NCI-H146 treated with DMSO at 0.1 percent for 48 hours (cell line): Measurements from ENCODE around the gene UVRAG.
"Not testable (repeated sequence)": the region's sequence is repeated elsewhere in the genome, so short reads cannot be mapped to it uniquely, and the experiment has no call there.

ENCODE experiments used
- DNase-seq: peaks from one replicate; lab custom pipeline; 2025; ENCODE audit not compliant: unreplicated experiment; lab: John Stamatoyannopoulos, UW

The UVRAG gene

DNA sequence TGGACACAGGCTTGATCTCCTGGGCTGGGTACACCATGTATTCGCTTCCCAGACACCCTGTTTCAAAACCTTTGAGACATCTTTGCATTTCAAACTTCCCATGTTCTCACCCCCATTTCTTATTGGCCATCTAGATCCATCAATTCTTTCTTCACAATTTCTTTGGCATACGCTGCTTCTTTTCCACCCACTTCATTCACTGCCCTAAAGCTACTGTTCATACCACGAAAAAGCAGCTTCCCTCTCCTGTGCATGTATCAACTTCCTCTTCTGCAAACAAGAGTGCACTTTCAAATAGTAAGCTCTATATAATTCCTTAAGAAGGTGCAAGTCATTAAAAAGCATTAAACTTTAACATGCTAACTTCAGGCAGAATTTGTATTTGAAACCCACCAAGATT is 21.4 kb downstream of the UVRAG start:
- no peak for DNase-seq

DNA sequence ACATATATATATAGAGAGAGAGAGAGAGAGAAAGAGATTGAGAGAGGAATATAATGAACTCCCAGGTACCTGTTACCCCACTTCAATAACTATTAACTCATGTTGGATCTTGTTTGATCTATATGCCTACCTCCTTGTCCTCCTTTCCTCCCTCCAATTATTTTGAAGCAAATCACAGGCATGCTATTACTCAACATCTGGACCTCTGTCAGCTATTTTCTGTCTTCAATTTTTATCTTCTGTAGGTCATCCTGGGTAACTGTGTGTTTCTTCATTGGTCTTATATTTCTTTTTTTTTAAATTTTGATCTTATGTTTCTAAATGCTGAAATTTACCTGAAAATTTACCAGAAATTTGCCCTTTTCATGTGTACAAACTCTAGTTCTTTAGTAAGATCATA is 24.8 kb downstream of the UVRAG start:
- DNase-seq, result no peak

DNA sequence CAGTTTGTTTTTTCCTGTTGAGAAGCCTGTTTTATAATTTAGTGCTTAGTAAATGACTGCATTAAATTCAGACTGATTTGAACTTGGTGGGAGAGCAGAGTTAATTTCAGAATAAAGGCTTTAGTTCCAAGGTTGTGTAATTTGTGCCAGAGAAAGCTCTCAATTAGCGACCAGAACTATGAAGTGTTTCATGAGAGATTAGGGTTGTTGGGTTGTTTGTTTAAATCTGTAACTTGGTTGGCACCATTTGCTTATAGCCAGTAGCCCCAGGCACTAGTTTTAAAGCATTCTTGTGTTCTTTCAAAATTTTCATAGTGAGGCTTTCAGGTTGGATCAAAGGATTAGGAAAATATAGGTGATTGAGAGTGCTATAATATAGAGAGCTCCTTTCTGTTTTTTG is 25.5 kb downstream of the UVRAG start:
- no peak for DNase-seq

DNA sequence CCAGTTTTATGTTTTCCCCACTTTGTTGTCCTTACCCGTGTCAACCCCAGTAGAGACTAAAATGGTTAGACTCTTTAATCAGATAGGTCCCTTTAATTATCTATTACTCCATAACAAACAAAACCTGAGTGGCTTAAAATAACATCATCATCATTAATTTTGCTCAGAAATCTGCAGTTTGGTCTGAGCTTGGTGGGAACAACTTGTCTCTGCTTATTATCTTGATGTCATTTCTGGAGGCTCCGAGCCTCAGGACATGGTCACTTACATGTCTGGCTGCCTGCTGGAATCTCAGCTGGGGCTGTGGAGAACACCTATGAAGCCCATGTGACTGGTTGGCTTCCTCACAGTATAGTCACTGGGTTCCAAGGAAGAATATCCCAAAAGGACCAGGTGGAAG is 26.7 kb downstream of the UVRAG start:
- no peak for DNase-seq

DNA sequence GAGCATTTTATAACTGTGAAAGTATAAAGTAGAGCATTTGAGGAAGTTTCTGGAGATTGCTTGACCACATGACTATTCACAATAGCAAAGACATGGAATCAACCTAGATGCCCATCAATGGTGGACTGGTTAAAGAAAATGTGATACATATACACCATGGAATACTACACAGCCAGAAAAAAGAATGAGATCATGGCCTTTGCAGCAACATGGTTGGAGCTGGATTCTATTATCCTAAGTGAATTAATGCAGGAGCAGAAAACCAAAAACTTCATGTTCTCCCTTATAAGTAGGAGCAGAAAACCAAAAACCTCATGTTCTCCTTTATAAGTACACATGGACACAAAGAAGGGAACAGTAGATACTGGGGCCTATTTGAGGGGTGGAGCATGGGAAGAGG is 30.3 kb downstream of the UVRAG start:
- no peak for DNase-seq

DNA sequence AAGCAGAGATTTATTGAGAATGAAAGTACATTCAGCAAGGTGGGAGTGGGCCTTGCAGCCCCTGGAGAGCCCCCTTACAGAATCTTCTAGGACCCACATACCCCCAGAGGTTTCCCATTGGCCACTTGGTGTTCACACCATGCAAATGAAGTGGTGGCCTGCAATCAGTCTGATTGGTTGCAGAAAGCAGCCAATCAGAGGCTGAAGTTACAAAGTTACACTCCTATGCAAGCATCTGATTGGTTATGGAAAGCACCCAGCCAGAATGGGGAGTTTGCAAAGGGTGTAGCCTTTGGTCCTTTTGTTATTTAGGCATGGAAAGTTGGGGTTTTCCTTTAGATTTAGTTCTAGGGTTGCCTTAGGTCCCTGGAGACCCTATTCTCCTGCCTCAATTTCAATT is 34.9 kb downstream of the UVRAG start:
- no peak for DNase-seq

DNA sequence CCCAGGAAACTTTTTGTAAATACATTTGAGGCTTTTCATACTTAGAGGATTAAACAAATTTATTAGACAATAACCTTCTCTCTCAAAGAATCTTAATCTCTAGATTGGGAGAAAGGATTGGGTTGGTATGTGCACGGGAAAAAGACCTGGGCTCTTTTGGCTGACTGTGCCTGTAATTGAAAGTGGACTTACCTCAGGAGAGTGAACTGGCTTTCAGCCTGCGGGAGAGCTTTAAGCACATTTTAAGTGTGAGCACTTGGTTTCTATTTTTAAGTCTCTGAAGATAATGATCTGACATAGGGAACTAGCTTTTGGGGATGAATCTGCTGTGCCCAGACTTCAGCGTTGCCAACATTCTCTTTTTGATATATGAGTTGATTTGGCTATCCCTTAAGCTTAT is 35.8 kb downstream of the UVRAG start:
- no peak for DNase-seq

DNA sequence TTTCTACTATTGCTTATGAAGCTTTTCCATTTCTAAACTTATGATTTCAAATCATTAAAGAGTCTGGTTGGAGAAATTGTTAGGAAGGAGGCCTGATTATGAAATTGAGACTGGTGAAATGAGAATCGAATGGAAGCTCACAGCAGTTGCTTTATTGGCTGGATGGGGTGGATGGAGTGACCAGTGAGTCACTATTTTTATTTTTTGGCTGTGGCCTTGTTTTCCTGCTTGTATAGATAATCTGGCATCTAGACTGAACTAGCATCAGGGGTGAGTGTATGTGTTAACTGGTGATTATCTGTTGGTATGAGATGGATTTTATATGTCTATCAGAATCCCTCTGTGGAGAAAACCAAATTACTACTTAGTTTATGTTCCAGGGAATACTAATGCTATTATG is 36.2 kb downstream of the UVRAG start:
- no peak for DNase-seq

DNA sequence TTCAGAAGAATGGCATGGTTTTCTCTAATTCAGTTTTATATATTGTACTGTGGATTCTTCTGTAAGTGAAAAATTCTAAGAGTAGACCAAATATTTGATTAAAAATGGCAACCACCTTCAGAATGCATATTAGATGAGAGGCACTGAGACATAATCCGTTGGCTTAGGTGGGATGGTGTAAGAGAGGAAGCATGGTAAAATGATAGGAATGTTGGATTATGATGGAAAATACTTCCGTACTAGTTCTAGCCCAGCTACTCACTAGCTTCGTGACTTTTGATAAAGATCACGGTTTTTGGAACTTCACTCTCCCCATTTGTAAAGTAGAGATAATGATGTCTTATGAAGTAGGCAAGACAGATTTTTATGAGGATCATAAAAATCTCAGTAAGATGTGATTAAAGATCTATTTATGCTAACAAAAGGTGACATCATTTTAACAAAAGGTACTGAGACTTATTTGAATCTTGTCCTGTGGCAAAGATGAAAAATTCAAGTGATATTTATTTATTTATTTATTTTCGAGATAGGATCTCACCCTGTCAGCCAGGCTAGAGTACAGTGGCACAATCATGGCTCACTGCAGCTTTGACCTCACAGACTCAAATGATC is 37.5 kb downstream of the UVRAG start:
- DNase-seq, result no peak

DNA sequence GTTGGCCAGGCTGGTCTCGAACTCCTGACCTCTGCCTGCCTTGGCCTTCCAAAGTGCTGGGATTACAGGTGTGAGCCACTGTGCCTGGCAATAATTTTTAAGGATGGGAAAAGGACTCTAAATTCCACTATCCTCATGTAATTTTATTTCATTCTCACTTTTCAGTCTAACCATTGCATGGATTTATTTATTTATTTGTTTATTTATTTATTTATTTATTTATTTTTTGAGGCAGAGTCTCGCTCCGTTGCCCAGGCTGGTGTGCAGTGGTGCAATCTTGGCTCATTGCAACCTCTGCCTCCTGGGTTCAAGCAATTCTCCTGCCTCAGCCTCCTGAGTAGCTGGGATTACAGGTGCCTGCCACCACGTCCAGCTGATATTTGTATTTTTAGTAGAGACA is 38.6 kb downstream of the UVRAG start:
- DNase-seq, result not testable (repeated sequence)

DNA sequence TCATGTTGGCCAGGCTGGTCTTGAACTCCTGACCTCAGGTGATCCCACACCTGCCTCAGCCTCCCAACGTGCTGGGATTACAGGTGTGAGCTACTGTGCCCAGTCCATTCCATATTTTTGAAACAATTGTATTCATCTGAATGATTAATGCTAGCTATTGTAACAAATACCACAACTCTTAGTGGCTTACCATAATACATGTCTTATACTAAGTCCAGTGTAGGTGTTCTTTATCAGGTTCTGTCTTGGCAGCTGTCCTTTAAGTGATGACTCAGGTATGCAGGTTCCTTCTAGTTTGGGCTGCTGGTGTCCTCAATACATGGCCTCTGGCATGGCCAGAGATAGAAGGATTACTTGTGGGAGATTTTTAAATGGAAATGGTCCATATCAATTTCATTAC is 39.0 kb downstream of the UVRAG start:
- DNase-seq, result no peak

DNA sequence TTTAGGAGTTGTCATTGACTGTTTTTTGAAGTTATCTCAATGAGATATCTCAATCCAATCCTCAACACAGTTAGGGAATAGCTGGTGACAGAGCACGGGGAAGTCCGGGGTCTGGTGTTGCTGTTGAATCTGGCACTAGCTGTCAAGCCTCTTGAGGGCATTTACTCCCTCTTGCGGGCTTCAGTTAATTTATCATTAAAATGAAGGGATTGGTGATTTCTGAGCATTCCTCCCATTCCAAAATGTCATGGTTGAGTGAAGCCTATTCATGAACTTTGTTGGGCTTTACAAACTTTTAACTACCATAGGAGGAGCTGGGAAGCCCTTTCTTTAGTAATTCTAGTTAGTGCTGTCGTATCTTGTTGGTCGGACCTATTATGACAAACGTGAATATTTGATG is 40.2 kb downstream of the UVRAG start:
- DNase-seq, result no peak

DNA sequence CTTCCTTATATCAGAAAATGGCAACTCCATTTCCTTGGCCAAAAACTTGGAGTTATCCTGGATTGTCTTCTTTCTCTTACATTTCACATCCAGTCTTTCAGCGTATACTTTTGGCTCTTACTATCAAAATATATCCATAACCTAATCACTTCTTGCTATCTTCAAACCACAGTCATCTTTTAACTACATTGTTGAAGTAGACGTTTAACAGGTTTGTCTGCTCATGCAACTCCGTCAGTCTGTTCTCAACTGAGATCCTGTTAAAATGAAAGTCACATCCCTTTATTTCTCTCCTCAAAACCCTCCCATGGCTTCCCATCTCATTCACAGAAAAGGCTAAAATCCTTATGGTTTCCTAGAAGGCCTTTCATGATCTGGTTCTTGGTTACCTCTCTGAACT is 41.9 kb downstream of the UVRAG start:
- DNase-seq, result no peak

DNA sequence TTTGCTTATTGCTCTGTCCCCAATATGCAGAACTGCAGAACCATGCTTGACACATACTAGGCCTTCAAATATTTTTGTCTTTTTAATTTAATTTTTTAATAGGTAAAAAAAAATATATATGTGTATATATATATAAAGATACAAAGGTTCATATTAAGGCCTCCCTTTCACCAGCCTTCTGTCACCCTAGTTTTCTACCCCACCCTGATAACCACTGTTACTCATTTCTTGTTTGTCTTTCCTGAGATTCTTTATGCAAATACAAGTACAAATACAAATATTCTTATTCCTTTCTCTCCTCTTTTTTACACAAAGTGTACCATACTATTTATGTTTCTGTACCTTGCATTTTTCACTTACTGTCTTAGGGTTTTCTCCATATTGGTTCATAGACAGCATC is 43.0 kb downstream of the UVRAG start:
- no peak for DNase-seq

DNA sequence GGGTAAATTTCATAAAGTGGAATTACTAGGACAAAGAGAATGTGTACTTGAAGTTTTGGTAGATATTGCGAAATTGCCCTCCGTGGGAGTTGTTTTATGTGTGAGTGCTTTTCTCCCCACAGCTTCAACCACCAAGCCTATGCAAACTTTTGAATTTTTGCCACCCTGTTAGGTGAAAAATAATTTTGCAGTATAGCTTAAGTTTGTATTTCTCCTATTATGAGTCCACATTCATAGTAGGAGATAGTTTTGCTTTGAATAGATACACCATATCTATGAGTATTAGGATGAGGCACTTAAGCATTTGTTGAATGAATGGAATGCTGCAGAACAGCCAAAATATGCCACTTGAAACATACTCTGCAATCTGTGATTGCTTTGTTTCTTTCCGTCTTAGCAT is 43.6 kb downstream of the UVRAG start:
- DNase-seq, result no peak

DNA sequence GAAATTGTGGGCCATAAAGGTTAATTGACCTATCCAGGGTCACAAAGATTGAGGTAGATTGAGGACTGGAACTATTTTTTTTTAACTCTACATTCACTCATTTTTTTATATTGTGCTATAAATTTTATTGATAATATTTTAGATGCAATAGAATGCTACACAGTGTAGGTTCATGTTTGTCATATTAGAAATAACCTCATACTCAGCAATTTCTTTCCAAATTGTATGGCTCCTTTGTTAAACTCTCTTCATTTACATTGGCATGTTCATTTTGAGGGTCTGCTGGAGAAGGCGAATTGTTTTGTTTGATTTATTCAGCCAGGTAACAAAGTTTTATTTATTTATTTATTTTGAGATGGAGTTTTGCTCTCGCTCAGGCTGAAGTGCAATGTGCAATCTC is 44.6 kb downstream of the UVRAG start:
- DNase-seq, result no peak

DNA sequence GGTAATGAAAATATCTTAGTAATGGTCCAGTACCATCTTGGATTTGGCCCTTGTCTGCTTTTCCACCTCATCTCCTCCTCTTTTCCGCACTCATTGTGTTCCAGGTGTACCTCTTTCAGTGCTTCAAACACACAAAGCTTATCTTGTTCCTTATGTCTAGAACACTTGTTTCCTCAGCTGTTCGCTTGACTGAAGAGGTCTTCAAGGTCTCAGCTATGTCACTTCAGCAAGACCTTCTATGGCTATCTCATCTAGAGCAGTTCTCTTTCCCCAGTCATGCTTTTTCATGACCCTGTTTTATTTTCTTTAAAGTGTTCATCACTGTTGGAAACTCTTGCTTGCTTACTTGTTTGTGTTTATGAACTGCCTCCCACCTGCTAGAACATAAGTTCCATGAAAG is 47.4 kb downstream of the UVRAG start:
- DNase-seq, result no peak

DNA sequence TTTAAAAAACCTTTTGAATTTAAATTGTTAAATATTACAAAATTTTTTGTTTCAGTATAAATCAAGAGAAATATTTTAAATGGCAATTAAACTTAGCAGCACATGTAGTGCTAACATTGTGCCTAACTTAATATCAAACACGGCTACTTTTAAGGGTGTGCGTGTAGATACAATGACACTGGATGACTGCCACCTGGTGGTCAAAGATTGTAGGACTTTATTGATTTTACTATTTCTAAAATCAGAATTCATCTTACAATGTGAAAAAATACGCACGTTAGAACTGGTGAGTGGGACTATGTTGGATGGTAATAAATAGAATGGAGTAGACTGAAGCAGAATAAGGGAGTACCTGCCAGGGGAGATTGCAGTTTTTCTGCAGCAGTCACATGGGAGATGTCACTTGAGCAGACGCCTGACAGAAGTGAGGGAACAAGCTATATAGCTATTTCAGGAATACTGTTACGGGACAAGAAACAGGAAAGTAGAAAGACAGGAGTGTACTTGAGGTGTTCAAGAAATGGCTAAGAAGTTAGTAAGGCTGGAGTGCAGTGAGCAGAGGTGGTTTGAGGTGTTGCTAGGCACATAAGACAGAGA is 52.9 kb downstream of the UVRAG start:
- DNase-seq, result peak; percentile 26

DNA sequence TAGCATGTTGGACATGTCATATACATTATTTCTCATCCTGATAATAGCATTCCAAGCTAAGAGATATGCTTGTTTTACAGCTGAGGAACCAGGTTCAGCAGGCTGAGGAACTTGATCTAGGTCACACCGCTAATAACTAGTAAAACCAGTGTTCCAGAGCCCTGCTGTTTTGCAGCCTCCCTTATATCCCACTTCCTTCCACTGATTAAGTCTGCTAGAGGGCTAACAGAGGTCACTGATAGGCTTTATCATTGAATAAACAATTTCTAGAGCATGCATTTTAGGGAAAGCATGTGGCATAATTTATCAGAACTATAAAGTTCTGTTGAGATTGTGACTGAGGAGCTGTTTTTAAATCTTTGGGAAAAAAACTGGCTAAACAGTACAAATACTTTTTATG is 54.0 kb downstream of the UVRAG start:
- no peak for DNase-seq

DNA sequence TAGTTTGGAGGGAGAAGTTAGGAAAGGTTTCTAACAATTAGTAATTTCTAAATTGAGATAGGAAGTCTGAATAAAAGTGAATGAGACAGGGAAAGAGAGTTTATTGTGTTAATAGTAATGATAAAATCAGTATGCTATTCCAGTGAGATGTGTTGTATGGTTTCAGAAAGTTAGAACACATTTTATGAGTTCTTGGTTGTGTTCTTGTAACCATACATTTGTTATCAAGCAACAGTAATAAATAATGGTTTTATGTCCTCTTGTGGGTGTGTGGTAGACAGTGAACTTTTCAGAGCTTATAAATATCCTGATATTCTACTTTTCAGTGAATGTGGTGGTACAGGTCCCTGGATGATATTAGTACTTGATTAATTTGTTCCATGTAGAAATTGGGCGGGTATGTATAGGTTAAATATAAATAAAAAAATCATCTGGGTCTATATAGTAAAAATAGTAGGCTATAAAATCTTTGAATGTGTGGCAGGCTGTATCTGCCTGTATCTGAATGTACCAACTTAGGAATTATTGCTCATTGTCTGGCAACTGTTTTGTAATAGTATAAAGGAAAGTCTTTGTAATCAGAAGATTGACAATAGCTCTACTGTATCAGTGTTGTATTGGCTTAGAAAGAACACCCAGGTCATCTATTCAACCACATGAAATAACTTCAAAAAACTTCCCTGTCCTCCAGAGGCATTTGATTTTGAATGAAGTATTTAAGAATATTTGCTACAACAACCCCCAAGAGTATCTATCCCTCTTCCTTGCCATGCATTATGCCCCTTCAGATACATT is 54.8 kb downstream of the UVRAG start:
- DNase-seq, result no peak

DNA sequence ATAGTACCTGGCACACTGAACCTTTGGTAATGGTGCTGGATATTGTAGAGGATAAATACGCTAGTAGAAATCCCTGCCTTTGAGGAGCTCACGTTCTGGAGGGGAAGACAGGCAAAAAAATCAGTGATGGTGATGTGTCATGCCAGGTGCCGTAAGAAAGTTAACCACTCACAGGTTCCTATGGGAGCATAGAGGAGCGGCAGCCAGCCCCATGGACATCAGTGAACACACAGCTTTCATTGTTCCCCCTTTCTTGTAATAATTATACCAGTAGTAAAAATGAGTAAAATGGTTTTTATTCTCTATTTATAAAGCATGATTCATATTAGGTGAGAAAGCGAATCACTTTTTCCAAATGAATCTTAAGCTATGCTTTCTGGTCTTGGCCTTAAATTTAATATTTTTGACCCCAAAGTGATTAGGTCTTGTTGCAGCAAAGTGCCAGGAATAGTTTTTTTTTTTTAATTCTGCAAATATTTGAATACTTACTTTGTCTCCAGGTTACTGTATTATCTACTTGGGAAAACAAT is 57.9 kb downstream of the UVRAG start:
- DNase-seq, result no peak
